Measurements from ENCODE around the gene ADAR.

ADAR gene

DNA sequence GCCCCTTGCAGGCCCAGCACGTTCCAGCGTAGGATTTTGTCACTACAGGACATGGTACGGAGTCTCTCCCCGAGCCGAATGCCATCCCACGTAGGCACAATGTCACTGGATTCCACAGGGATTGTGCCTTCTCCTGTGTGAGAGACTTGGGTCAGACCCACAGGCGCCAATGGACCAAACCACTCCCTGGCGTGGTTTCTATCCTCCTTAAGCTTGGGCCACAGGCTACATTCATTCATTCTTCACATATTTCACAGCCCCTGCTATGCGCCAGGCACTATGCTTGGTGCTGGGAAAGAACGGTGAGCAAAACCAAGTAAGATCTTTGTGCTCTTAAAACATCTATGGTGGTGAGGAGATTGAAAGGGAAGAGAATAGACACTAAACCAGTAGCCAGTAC lies 21.8 kb downstream of the ADAR start:
- in situ Hi-C loops (cut with MboI; ENCODE audit: low sequenced_read_pairs), result no loop called here

DNA sequence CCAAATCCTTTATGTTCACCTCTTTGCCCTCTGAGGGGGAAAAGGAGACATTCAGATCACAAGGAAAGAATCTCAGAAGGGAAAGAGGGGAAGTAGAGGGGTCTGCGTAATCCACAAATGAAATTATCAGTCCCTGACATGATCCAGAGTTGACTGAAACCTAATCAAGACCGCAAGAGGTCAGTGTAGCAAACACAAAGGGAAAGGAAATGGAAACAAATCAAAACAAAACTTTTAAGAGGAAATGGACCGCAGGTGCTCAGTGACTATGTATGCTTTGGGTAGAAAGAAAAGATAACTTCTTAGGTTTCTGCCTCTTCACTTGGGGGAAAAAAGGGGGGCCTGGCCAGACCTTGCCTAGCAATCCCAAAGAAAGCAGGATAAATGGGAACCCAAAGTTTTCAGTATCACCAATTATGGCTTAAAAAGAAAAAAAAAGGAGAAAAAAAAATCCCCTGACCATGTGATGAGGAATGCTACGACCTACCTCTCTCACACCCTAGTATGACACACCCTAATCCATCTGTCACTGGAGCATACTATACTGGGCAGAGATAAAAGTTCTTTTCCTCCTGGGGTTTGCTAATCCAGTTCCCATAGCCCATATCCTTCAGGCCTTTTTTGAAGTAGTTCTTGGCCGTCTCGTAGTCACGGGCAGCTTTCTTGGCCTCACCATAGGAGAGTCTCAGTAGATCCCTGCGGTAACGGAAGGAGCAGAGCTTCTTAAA lies 23.6 kb downstream of the ADAR start:
- in situ Hi-C loops (cut with MboI; ENCODE audit: low sequenced_read_pairs), result no loop called here

DNA sequence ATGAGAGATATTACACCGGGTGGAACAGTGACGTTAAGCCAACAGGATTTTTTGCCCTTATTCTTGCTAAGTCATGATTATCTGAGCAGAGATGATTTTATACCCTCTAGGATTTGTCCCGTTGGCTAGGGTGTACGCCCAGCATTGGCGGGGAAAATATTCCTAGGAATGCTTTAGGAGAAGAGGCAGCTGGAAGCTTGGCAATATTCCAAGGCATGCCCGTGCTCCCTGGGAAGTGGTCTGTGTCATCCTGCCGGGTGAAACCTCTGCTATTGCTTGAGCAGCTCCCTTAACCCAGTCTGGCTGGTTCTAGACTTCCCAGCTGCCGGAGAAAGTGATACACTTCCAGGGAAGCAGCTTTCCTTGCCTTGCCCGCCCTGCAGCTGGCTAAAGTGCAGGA lies 24.2 kb downstream of the ADAR start:
- in situ Hi-C loops (cut with MboI; ENCODE audit: low sequenced_read_pairs), result no loop called here

DNA sequence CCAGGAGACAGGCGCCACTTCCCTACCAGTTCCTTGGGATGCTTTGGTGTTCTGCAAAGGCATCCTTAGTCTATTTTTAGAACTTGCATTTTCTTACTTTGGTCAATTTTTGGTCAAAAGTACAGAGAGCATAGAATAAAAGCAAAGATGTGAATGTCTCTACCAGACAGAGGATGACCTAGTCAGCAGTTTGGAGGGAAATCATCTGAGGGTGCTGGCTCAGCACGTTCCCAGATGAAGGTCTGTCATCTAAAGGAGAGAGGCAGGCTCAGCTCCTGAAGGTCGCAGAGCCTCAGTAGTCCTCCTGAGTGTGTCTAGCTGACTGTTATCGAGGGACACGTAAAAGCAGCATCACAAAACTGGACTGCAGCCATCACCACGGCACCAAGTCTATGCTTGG lies 25.1 kb downstream of the ADAR start:
- in situ Hi-C loops (cut with MboI; ENCODE audit: low sequenced_read_pairs), result no loop called here

DNA sequence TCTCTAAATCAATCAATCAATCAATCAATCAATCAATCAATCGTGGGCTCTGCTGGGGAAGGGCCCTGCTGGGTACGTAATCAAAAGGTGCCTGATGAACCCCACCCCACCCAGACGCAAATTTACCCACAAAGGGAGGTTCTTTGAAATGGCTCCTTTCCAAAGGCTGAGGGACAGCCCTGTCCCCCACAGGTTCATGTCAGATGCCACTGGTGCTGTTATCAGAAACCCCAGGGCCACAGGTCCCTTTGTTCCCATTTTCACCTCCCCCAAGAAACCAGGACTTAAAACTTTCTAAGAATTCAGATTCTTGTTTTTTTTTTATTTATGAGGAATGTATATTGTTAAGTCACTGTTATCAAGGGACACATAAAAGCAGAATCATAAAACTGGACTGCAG lies 26.2 kb downstream of the ADAR start:
- in situ Hi-C loops (cut with MboI; ENCODE audit: low sequenced_read_pairs), result no loop called here

DNA sequence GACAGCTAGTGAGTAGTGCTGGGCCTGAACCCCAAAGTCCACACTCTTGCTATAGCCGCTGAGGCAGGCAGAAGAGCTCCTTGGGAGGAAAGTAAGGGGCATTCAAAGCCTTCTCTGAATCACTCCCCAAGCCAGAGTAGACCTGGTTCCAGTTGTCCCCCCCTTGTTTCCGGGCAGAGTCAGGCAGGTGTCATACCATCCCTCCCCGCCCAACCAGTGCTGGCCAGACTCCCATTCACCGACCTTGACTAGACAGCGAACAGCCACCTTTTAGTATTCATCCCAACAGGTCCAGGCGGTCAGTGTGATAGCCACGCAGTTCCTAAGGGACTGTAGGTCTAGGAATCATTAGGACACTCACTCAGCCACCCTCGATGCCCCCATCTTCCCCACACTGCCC lies 28.6 kb downstream of the ADAR start:
- in situ Hi-C loops (cut with MboI; ENCODE audit: low sequenced_read_pairs), result no loop called here

DNA sequence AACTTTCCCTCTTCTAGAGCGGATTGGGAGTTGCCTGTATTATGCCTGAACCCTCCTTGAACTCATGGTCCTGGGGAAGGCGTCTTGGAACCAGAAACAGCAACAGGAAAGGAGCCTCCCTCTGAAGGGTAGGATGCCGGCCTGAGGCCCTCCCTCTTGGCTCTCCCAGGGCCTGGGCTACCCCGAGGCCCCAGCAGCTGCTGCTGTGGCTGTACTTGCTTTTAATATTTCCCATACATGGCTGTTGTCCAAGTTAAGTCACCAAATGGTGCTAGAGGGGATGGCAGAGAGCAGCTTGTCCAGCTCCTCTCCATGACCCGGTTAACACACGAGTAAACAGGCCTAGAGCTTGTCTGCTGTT lies 29.9 kb downstream of the ADAR start:
- in situ Hi-C loops (cut with MboI; ENCODE audit: low sequenced_read_pairs), result no loop called here

DNA sequence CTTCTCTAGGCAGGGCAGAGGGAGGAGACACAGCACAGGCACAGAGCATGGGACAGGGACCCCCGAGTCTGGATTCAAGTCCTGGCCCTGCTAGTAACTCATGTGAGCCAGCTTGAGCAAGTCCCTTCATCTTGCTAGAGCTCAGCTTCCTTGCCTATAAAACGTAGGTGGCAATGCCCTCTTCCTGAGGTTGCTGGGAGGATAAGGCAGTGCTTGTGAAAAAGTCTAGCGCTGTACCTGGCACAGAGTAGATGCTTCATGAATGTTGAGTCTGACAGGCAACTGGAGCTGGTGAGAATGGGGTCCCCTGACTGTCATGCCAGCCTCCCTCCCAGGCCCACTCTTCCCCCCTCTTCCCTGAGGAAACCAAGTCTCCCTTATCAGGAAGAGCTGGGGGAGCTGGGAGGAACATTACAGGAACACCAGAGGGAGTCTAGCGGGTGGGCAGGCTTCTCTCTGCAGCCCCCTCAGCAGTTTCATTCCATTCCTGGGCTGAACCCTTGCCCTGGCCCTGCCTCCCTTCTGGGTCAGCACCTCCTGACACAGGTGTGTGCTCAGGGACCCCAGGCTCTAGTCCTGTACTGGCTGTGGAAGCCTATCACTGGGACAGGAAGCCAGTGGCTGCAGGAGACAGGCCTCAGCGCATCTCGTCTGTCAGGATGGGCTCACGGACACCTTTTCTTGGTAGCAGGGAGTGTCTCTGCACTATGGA lies 30.5 kb downstream of the ADAR start:
- in situ Hi-C loops (cut with MboI; ENCODE audit: low sequenced_read_pairs), result no loop called here

DNA sequence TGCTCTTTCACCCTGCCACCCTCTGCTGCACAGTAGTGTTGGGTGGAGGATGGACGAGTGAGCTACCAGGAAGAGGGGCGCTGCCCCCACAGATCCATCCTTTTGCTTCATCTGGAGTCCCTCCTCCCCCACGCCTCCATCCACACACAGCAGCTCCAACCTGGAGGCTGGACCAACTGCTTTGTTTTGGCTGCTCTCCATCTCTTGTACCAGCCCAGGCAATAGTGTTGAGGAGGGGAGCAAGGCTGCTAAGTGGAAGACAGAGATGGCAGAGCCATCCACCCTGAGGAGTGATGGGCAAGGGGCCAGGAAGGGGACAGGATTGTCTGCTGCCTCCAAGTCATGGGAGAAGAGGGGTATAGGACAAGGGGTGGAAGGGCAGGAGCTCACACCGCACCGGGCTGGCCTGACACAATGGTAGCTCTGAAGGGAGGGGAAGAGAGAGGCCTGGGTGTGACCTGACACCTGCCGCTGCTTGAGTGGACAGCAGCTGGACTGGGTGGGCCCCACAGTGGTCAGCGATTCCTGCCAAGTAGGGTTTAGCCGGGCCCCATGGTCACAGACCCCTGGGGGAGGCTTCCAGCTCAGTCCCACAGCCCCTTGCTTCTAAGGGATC lies 31.9 kb downstream of the ADAR start:
- in situ Hi-C loops (cut with MboI; ENCODE audit: low sequenced_read_pairs), result no loop called here

DNA sequence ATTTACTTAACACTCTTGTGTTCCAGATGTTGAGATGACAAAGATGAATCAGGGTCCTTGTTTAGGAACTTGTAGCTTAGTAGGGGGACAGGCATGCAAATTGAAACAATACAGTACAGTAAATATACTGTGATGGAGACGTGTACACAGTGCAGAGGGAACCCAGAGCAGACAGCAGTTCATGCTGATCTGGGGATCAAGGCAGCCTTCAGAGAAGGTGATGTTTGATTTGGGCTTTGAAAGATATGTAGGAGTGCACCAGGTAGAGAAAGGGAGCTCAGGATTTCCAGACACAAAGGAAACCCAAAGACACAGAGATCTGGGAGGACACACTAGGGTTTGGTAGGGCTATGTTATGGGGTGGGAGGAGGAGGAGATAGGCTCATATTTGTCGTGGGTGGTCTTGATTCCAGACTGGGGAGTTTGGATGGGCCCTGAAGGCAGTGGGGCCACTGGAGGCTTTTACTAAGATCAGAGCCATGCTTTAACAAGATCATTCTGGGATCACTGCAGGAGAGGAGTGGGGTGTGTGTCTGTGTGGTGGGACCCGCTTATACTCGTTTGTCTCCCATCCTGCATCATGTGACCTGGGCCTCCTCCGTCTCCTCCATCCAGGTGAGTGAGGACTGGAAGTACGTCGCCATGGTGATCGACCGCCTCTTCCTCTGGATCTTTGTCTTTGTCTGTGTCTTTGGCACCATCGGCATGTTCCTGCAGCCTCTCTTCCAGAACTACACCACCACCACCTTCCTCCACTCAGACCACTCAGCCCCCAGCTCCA lies 32.6 kb downstream of the ADAR start:
- in situ Hi-C loops (cut with MboI; ENCODE audit: low sequenced_read_pairs), result no loop called here

DNA sequence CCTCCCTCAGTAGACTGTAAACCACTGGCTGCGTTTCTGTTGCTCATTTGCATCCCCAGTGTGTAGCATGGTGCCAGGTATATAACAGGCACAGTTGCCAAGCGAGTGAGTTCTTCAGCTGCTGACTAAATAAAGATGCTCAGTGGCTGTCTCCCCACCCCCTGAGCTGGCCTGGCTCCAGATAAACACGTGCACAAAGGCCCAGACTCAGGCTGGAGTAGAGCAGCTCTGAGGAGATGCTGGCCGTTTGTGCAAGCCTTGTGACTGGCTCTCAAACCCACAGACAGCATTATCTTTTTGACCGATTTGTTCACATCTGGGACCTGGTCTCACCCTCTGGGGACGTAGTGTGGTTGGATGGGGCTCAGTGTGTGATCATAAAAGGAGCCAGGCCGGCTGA lies 33.3 kb downstream of the ADAR start:
- in situ Hi-C loops (cut with MboI; ENCODE audit: low sequenced_read_pairs), result no loop called here

DNA sequence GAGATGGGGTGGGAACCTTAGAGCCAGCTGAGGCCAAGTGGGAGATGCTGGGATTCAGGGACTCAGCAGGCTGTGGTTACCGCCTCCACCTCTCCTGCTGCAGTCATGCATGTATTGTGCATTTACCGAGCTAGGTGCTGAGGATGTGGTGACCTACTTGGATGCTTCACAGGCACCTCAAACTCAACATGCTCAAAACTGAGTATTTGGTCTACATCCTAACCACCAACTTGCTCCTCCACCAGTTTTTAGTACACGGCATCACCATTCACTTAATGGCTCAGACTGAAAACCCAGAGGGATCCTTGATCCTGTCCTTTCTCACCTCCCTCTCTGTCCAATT lies 34.8 kb downstream of the ADAR start:
- in situ Hi-C loops (cut with MboI; ENCODE audit: low sequenced_read_pairs), result no loop called here

DNA sequence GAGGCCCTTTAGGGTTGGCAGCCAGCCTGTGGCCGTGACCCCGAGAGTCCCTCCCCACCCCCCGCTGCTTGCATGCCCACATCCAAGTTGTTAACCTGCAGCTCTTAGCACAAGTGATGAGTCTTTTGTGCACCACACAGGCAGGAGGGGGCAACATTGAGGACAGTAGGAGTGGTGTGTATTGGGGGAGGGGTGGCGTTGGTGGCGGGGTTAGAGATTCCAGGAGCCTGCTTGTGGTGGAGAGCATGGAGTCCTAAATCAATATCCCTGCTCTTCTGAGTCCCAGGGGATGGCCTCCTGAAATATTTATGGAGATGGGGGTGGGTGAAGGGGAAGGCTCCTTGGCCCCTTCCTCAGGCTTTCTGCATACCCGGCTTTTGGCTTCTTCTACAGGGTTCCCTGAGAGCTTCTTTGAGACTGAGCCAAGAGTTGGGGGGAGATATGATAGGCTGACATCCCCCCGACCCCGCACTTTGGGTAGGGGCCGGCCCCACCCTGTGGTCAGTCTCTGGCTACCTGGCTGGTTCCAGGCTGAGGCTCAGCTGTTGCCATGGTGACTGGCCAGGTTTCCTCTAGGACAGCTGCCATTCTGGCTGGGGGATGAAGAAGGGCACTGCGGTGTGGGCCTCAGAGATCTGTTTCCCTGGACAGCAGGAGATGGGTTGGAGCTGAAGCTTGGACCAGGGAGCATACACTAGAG lies 35.4 kb downstream of the ADAR start:
- in situ Hi-C loops (cut with MboI; ENCODE audit: low sequenced_read_pairs), result no loop called here

DNA sequence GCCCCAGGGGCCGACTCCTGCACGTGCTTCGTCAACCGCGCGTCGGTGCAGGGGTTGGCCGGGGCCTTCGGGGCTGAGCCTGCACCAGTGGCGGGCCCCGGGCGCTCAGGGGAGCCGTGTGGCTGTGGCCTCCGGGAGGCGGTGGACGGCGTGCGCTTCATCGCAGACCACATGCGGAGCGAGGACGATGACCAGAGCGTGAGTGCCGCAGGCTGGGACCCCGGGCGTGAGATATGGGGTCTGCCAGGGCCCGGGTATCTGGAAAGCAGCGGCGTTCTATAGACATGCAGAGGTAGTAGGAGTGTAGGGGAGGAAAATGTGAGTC lies 36.1 kb downstream of the ADAR start:
- in situ Hi-C loops (cut with MboI; ENCODE audit: low sequenced_read_pairs), result no loop called here

DNA sequence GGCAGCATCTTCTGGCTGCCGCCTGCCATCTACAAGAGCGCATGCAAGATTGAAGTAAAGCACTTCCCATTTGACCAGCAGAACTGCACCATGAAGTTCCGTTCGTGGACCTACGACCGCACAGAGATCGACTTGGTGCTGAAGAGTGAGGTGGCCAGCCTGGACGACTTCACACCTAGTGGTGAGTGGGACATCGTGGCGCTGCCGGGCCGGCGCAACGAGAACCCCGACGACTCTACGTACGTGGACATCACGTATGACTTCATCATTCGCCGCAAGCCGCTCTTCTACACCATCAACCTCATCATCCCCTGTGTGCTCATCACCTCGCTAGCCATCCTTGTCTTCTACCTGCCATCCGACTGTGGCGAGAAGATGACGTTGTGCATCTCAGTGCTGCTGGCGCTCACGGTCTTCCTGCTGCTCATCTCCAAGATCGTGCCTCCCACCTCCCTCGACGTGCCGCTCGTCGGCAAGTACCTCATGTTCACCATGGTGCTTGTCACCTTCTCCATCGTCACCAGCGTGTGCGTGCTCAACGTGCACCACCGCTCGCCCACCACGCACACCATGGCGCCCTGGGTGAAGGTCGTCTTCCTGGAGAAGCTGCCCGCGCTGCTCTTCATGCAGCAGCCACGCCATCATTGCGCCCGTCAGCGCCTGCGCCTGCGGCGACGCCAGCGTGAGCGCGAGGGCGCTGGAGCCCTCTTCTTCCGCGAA lies 36.6 kb downstream of the ADAR start:
- in situ Hi-C loops (cut with MboI; ENCODE audit: low sequenced_read_pairs), result no loop called here

DNA sequence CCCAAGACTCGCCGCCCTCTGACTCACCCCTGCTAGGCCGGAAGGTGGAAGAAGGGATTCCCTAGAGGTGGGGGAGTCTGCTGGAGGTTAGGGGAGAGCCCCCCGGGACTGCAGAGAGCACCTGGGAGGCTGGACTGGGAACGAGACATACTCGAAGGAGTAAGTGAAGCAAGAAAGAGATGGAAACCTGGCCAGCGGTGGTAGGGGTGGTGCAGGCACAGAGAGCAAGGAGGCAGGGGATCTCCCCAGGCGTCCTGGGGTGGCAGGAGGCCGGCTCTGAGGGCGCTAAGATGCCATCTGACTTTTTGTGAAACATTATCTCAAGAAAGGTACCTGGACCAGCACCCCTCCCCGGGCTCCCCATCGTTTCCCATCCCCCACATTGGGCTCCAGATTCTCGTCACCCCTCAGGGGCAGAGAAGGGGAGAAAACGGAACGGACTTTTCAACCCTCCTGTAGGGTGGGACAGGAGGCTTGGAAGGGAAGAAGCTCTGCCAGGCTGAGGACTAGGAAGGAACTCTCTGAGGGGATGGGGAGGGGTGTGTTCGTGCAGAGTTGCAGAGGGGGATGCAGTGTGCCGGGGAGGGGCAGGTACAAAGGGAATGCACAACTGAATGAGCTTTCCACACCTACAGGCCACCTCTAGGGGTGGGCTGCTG lies 39.7 kb downstream of the ADAR start:
- in situ Hi-C loops (cut with MboI; ENCODE audit: low sequenced_read_pairs), result no loop called here

DNA sequence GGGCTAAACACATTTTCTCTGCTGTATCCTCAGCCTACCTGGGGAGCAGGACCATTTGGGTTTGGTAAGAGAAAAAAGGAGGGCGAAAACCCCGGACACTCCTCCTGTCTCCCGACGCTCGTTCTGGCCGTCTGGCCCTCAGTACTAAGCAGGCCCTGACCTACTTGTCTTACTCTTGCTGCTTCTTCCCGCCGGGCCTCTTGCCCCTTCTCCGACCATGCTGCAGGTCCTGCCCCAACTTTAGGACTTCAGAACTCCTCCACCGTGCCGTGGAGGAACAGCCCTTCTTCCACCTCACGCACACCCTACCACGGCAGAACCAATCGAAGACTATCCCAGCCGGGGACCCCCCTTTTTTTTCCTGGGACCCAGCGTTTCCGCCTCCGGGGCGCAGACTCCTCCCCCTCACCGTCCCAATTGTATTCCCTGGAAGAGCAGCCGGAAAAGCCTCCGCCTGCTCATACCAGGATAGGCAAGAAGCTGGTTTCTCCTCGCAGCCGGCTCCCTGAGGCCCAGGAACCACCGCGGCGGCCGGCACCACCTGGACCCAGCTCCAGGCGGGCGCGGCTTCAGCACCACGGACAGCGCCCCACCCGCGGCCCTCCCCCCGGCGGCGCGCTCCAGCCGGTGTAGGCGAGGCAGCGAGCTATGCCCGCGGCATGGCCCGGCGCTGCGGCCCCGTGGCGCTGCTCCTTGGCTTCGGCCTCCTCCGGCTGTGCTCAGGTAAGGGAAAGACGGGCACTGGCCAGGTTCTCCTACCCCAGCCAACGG lies 40.4 kb downstream of the ADAR start, which contains the start of gene CHRNB2:
TSS of gene CHRNB2 (plus strand) at position 393 of the 771 bp plus-strand sequence. CDS start at position 660, 267 bp downstream.
- in situ Hi-C loops (cut with MboI; ENCODE audit: low sequenced_read_pairs), result no loop called here

DNA sequence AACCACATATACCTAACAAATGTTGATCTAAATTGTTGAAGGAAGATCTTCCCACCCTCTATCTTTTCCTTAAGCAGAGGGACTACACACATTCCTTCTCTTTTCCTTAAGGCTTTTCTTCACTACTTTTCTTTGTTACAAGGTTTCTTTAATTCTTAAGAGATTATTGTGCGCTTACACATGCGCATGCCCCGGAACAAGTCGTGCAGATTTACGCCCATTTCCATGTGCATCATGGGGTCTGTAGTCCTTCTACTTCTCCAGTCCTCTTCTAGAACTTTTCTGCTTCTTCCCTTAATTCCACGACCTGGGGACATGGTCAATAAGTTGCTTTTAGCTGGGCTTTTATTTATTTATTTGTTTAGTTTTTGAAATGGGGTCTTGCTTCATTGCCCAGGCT lies 42.1 kb downstream of the ADAR start:
- in situ Hi-C loops (cut with MboI; ENCODE audit: low sequenced_read_pairs), result no loop called here

DNA sequence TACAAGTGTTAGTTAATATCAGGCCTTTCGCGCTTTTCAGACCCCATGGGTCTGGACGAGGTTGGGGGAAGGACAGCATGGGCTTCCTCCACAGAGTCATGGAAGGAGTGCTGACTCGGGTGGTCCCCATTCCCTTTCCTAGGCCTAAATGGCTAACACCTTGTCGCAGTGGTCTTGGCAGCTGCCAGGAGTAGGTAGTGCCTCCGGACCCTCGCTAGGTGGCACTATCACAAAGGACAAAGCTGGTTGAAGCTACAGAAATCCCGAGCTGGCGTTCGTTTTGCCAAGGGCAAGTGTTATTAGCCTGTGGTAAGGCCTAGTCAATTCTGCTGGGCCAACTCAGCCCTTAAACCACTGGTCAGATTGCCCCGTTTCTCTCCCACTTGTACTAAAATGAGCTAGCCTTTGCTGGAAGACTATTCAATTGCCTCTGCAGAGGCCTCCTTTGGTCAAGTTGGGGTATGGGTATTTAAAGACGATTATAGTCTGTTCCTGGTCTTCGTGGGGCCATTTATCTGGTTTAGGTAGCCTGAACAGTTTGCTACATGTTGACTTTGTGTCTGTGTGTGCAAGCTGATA lies 48.4 kb downstream of the ADAR start:
- in situ Hi-C loops (cut with MboI; ENCODE audit: low sequenced_read_pairs), result no loop called here
